HepG2 (cell line): Measurements from ENCODE around the gene PDE4C. TPM values are rescaled to one million over a fixed set of nuclear protein-coding genes. Genes with fewer than 3 reads are reported as not detected.
A peak's percentile ranks its signal among the peaks of the same experiment; 100 is the strongest.

Experiments used
- AGO1 ChIP-seq: fragments of 200-400 bp; formaldehyde crosslinking; IDR thresholded peaks from 2 replicates; pipeline ENCODE4 v1.6.1; 2017; ENCODE audit warnings: mild to moderate bottlenecking, low read depth, low read length, moderate library complexity; ENCODE audit not compliant: poor library complexity, severe bottlenecking
- AGO2 ChIP-seq: fragments of 200-400 bp; formaldehyde crosslinking; optimal IDR thresholded peaks from 2 replicates; pipeline ENCODE3; 2017; ENCODE audit warnings: mild to moderate bottlenecking, low read depth, low read length, moderate library complexity
- ARNT ChIP-seq: fragments of 450-650 bp; IDR thresholded peaks from 2 replicates; pipeline ENCODE4 v1.6.1; 2017
- CEBPB ChIP-seq: IDR thresholded peaks from 2 replicates; pipeline ENCODE4 v1.6.1; 2011; ENCODE audit warnings: low read depth, low read length, improper control_type of control experiment, borderline replicate concordance
- FLYWCH1 ChIP-seq: sonication (generic); formaldehyde crosslinking; IDR thresholded peaks from 2 replicates; pipeline ENCODE4 v1.8.1; 2023; ENCODE audit warnings: mild to moderate bottlenecking, missing genetic modification reagents
- FOXK2 ChIP-seq: fragments of 450-650 bp; IDR thresholded peaks from 2 replicates; pipeline ENCODE4 v1.6.1; 2016
- FOXP1 ChIP-seq, 2 experiments: fragments of 450-650 bp in 1 of 2; IDR thresholded peaks; 2 replicates each; pipeline ENCODE4 v1.6.1; 2017 to 2018; ENCODE audit warnings: antibody characterized with exemption in 1 of 2
- HDAC1 ChIP-seq: sonication (generic); formaldehyde crosslinking; IDR thresholded peaks from 2 replicates; pipeline ENCODE4 v1.5.1; 2020; ENCODE audit warnings: mild to moderate bottlenecking, missing genetic modification reagents
- HOXA3 ChIP-seq: sonication (generic); formaldehyde crosslinking; IDR thresholded peaks from 2 replicates; pipeline ENCODE4 v1.5.0; 2020; ENCODE audit warnings: missing genetic modification reagents
- JUND ChIP-seq: sonication (generic); formaldehyde crosslinking; IDR thresholded peaks from 2 replicates; pipeline ENCODE4 v1.8.0; 2022; ENCODE audit warnings: mild to moderate bottlenecking, missing genetic modification reagents
- KDM1A ChIP-seq: IDR thresholded peaks from 2 replicates; pipeline ENCODE4 v1.6.1; 2016; ENCODE audit warnings: missing compliant biosample characterization
- KMT2B ChIP-seq: IDR thresholded peaks from 2 replicates; pipeline ENCODE4 v1.6.1; 2016; ENCODE audit warnings: missing genetic modification reagents, missing compliant biosample characterization
- MED8 ChIP-seq: sonication (generic); formaldehyde crosslinking; IDR thresholded peaks from 2 replicates; pipeline ENCODE4 v1.8.1; 2023; ENCODE audit warnings: mild to moderate bottlenecking, missing genetic modification reagents; ENCODE audit not compliant: insufficient replicate concordance
- MYNN ChIP-seq: sonication (generic); formaldehyde crosslinking; IDR thresholded peaks from 2 replicates; pipeline ENCODE4 v1.4.0; 2020; ENCODE audit warnings: mild to moderate bottlenecking, low read depth, missing genetic modification reagents
- RFX5 ChIP-seq: IDR thresholded peaks from 2 replicates; pipeline ENCODE4 v1.6.1; 2011; ENCODE audit warnings: low read depth, low read length, improper control_type of control experiment
- RXRA ChIP-seq: sonication (generic); formaldehyde crosslinking; IDR thresholded peaks from 2 replicates; pipeline ENCODE4 v1.5.1; 2020; ENCODE audit warnings: missing genetic modification reagents
- SOX13 ChIP-seq, 3 experiments: fragments of 450-650 bp in 1 of 3; sonication (generic) in 1 of 3; formaldehyde crosslinking in 1 of 3; IDR thresholded peaks in 2 of 3; conservative IDR thresholded peaks in 1 of 3; 2 replicates each; pipeline versions ENCODE4 v1.5.0 to v1.6.1; 2016 to 2020; ENCODE audit warnings: antibody characterized with exemption in 1 of 3, mild to moderate bottlenecking in 1 of 3, missing compliant biosample characterization in 1 of 3, missing genetic modification reagents in 1 of 3, moderate library complexity in 1 of 3
- SP1 ChIP-seq, 2 experiments: fragments of 450-650 bp in 1 of 2; sonication (generic) in 1 of 2; formaldehyde crosslinking in 1 of 2; IDR thresholded peaks; 2 replicates each; pipeline versions ENCODE4 v1.4.0 to v1.6.1; 2016 to 2020; ENCODE audit warnings: missing genetic modification reagents in 1 of 2
- U2AF1 ChIP-seq: fragments of 200-400 bp; formaldehyde crosslinking; optimal IDR thresholded peaks from 2 replicates; pipeline ENCODE3; 2017; ENCODE audit warnings: mild to moderate bottlenecking, low read depth, low read length
- ZBTB3 ChIP-seq: sonication (generic); formaldehyde crosslinking; IDR thresholded peaks from 2 replicates; pipeline ENCODE4 v1.4.0; 2020; ENCODE audit warnings: low read depth, mild to moderate bottlenecking, moderate library complexity, missing genetic modification reagents, borderline replicate concordance
- ZC3H13 ChIP-seq: sonication (generic); formaldehyde crosslinking; IDR thresholded peaks from 2 replicates; pipeline ENCODE4 v1.8.1; 2023; ENCODE audit warnings: mild to moderate bottlenecking, missing genetic modification reagents, moderate library complexity
- ZKSCAN5 ChIP-seq: sonication (generic); formaldehyde crosslinking; IDR thresholded peaks from 2 replicates; pipeline ENCODE4 v1.5.1; 2020; ENCODE audit warnings: mild to moderate bottlenecking, missing genetic modification reagents
- ZNF138 ChIP-seq: sonication (generic); formaldehyde crosslinking; IDR thresholded peaks from 2 replicates; pipeline ENCODE4 v1.5.0; 2020; ENCODE audit warnings: mild to moderate bottlenecking, low read depth, missing genetic modification reagents
- ZNF644 ChIP-seq: IDR thresholded peaks from 2 replicates; pipeline ENCODE4 v1.6.1; 2016; ENCODE audit warnings: low read depth
- polyA plus RNA-seq, 8 experiments: library from polyadenylated mRNA; depleted of rRNA in 3 of 8; stranded (reverse) in 7 of 8; unstranded in 1 of 8; fragments of >200 nt; fragmentation: Illumina TruSeq in 4 of 8; extraction: Trizol in 4 of 8; gene quantifications; 2 replicates each; pipeline versions ENCODE4 v1.2.1 to v1.2.3, GENCODE V29; 2011 to 2016; ENCODE audit warnings: low read depth in 4 of 8, missing spikeins in 1 of 8, mixed read lengths in 1 of 8; ENCODE audit not compliant: insufficient read depth in 1 of 8
- total RNA-seq, 5 experiments: library from RNA; depleted of rRNA; stranded (reverse); fragments of >200 nt; fragmentation: Illumina TruSeq; extraction: Trizol; gene quantifications; 2 replicates each; pipeline ENCODE4 v1.2.3, GENCODE V29; 2016; ENCODE audit warnings: low read depth in 1 of 5
- TF ChIP-seq, protein P1 (sequence below): sonication (generic); formaldehyde crosslinking; IDR thresholded peaks from 2 replicates; pipeline ENCODE4 v1.5.0; 2020; ENCODE audit warnings: mild to moderate bottlenecking, missing genetic modification reagents
- TF ChIP-seq, protein P2 (sequence below): sonication (generic); formaldehyde crosslinking; IDR thresholded peaks from 2 replicates; pipeline ENCODE4 v1.8.0; 2023; ENCODE audit warnings: mild to moderate bottlenecking, missing genetic modification reagents
- TF ChIP-seq, protein P3 (sequence below): sonication (generic); formaldehyde crosslinking; IDR thresholded peaks from 2 replicates; pipeline ENCODE4 v1.4.0; 2020; ENCODE audit warnings: missing genetic modification reagents

Gene PDE4C
- total and polyA plus RNA-seq, 2 of the 13 experiments (the other 11 are each of a cell fraction or from before 2014, with no cell fraction given): 1.4 to 14.0 TPM

DNA sequence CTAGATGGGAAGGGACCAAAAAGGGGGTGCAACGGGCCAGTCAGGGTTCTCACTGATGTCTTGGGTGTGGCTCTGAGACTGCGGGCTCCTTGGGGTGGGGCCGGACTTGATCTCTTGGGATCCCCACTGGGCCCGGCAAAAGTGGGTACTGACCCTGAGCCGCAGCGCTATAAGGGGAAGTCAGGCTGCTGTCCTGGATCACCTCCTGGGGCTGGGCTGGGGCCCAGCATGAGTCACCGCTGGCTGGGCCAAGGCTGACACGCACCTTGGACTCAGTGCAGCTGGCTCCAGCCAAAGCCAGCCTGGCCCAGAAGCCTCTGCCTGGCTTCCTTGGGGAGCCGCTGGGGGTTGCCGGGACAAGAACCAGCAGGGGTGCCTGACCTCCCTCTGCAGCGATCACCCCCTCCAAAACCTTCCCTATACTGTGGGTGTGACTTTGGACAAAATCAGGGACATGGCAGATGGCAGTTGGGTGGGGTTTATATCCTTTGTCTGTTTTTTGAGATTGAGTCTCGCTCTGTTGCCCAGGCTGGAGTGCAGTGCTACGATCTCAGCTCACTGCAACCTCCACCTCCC is 48.6 kb upstream of the PDE4C start (continued):
- TF ChIP-seq HOXA3 (CRISPR knock-in tag): peak; percentile 69
- no peak for TF ChIP-seq CEBPB
- peak; percentile 98 for TF ChIP-seq JUND (CRISPR knock-in tag)
- TF ChIP-seq AGO1: peak; percentile 90
- no peak for TF ChIP-seq FLYWCH1 (CRISPR knock-in tag)
- TF ChIP-seq FOXK2: no peak
- no peak for TF ChIP-seq ZNF138
- no peak for TF ChIP-seq MYNN (CRISPR knock-in tag)
- peak; percentile 75 for TF ChIP-seq HDAC1 (CRISPR knock-in tag)
- TF ChIP-seq SP1 (IDR thresholded peaks at IDR 0.05): no peak
- no peak for TF ChIP-seq SP1 (CRISPR knock-in tag; IDR thresholded peaks at IDR 0.05)
- no peak for TF ChIP-seq SOX13 (IDR thresholded peaks at IDR 0.05)
- 0 out of 4 replicates have a peak, but pooled peaks of 1 of the 2 experiments have one; percentile 24 for TF ChIP-seq SOX13 (CRISPR knock-in tag; conservative IDR thresholded peaks at IDR 0.05 in 1 of 2, IDR thresholded peaks at IDR 0.05 in 1 of 2)
- TF ChIP-seq KMT2B (CRISPR knock-in tag): no peak
- peak; percentile 33 for TF ChIP-seq U2AF1
- TF ChIP-seq ZKSCAN5 (CRISPR knock-in tag): peak; percentile 54; the same call in 1 of the 2 replicates
- TF ChIP-seq, protein P1, sequence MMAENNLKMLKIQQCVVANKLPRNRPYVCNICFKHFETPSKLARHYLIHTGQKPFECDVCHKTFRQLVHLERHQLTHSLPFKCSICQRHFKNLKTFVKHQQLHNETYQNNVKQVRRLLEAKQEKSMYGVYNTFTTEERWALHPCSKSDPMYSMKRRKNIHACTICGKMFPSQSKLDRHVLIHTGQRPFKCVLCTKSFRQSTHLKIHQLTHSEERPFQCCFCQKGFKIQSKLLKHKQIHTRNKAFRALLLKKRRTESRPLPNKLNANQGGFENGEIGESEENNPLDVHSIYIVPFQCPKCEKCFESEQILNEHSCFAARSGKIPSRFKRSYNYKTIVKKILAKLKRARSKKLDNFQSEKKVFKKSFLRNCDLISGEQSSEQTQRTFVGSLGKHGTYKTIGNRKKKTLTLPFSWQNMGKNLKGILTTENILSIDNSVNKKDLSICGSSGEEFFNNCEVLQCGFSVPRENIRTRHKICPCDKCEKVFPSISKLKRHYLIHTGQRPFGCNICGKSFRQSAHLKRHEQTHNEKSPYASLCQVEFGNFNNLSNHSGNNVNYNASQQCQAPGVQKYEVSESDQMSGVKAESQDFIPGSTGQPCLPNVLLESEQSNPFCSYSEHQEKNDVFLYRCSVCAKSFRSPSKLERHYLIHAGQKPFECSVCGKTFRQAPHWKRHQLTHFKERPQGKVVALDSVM (CRISPR knock-in tag): peak; percentile 93
- TF ChIP-seq, protein P2, sequence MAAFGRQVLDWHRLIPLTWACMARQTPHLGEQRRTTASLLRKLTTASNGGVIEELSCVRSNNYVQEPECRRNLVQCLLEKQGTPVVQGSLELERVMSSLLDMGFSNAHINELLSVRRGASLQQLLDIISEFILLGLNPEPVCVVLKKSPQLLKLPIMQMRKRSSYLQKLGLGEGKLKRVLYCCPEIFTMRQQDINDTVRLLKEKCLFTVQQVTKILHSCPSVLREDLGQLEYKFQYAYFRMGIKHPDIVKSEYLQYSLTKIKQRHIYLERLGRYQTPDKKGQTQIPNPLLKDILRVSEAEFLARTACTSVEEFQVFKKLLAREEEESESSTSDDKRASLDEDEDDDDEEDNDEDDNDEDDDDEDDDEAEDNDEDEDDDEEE (CRISPR knock-in tag): no peak
- TF ChIP-seq ARNT: no peak
- TF ChIP-seq, protein P3, sequence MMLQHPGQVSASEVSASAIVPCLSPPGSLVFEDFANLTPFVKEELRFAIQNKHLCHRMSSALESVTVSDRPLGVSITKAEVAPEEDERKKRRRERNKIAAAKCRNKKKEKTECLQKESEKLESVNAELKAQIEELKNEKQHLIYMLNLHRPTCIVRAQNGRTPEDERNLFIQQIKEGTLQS (CRISPR knock-in tag): peak; percentile 99
- no peak for TF ChIP-seq MED8 (CRISPR knock-in tag)
- peak; percentile 74; the same call in 1 of the 2 replicates for TF ChIP-seq ZBTB3 (CRISPR knock-in tag)
- peak; percentile 74 for TF ChIP-seq AGO2
- TF ChIP-seq ZC3H13 (CRISPR knock-in tag): no peak; the same call in 1 of the 2 replicates
- TF ChIP-seq FOXP1 (IDR thresholded peaks at IDR 0.05): no peak
- no peak for TF ChIP-seq FOXP1 (CRISPR knock-in tag; IDR thresholded peaks at IDR 0.05)
- TF ChIP-seq KDM1A (CRISPR knock-in tag): no peak
- peak; percentile 46 for TF ChIP-seq RXRA (CRISPR knock-in tag)
- TF ChIP-seq RFX5: 0 out of 2 replicates have a peak, but pooled peaks have one; percentile 26
- peak; percentile 56 for TF ChIP-seq ZNF644
